Suppressor macrophage (primary cell): ENCODE data around the gene STX10.
A peak's percentile ranks its signal among the peaks of the same experiment; 100 is the strongest.
"Not testable (repeated sequence)": the region's sequence is repeated elsewhere in the genome, so short reads cannot be mapped to it uniquely, and the experiment has no call there.

ENCODE experiments used
- DNase-seq, 4 experiments: peaks; one replicate each; pipeline ENCODE4 v3.0.0-alpha.2; 2020 to 2022
- total RNA-seq, 17 experiments: gene quantifications; one replicate each; lab custom pipeline; 2026; ENCODE audit warnings: mixed read lengths in 6 of 17, inconsistent platforms in 3 of 17; lab: John Stamatoyannopoulos, UW

The STX10 gene
- 14.8 to 71.4 (median 40.1) reads per million in 17 experiments for total RNA-seq

- peak; percentile 97 to 98 (median 98) for DNase-seq
Observed at GRCh38 chr19:13150187-13150930, at the start of gene STX10, which contains the start of gene IER2. TSS of gene STX10 (minus strand) at chr19:13150375. CDS start at chr19:13150173, 202 bp downstream. TSS of gene IER2 (plus strand) at chr19:13150411. CDS start at chr19:13153187, 2,776 bp downstream.

- DNase-seq: no peak
Observed at GRCh38 chr19:13198634-13199033, 48.5 kb upstream of the STX10 start.

GRCh38 chr19:13195678-13196077 is 45.5 kb upstream of the STX10 start:
- DNase-seq: peak in 3 of 4 experiments; percentile 21 to 53 (median 21)

- DNase-seq: no peak
Observed at GRCh38 chr19:13190781-13191540, 40.8 kb upstream of the STX10 start.

- DNase-seq: no peak
Observed at GRCh38 chr19:13189600-13189999, 39.4 kb upstream of the STX10 start.

- DNase-seq: no peak
Observed at GRCh38 chr19:13187419-13187818, 37.2 kb upstream of the STX10 start.

- DNase-seq: not testable (repeated sequence)
Observed at GRCh38 chr19:13186688-13187087, 36.5 kb upstream of the STX10 start.

- not testable (repeated sequence) for DNase-seq
Observed at GRCh38 chr19:13185763-13186657, 35.8 kb upstream of the STX10 start.

- DNase-seq: not testable (repeated sequence)
Observed at GRCh38 chr19:13184926-13185325, 34.8 kb upstream of the STX10 start.

GRCh38 chr19:13181747-13182388 is 31.7 kb upstream of the STX10 start:
- DNase-seq: peak; percentile 60 to 76 (median 74)

GRCh38 chr19:13178291-13178690 is 28.1 kb upstream of the STX10 start:
- DNase-seq: not testable (repeated sequence)

GRCh38 chr19:13177584-13177983 is 27.4 kb upstream of the STX10 start:
- not testable (repeated sequence) for DNase-seq

- DNase-seq: no peak
Observed at GRCh38 chr19:13176345-13176744, 26.2 kb upstream of the STX10 start.

GRCh38 chr19:13173139-13173737 is 23.1 kb upstream of the STX10 start:
- no peak for DNase-seq

GRCh38 chr19:13172346-13173138 is 22.4 kb upstream of the STX10 start:
- peak; percentile 64 to 79 (median 76) for DNase-seq

- DNase-seq: no peak
Observed at GRCh38 chr19:13171146-13171545, 21.0 kb upstream of the STX10 start.

GRCh38 chr19:13169769-13170168 is 19.6 kb upstream of the STX10 start:
- DNase-seq: no peak

- DNase-seq: not testable (repeated sequence)
Observed at GRCh38 chr19:13166151-13166550, 16.0 kb upstream of the STX10 start.

- no peak for DNase-seq
Observed at GRCh38 chr19:13165162-13165997, 15.2 kb upstream of the STX10 start.
